ENCODE measurements around the gene MS4A4A. TPM values are rescaled to one million over a fixed set of nuclear protein-coding genes. Genes with fewer than 3 reads are reported as not detected.
A peak's percentile ranks its signal among the peaks of the same experiment; 100 is the strongest.

The MS4A4A gene
- total and polyA plus RNA-seq, 9 of the 15 experiments (the other 6 are each of a cell fraction or from before 2014, with no cell fraction given), result 0.77 to 41.4 (median 10.1) TPM

GRCh38 chr11:60252213-60253108, 28.0 kb upstream of the MS4A4A start:
- FAIRE-seq, result no peak

GRCh38 chr11:60257956-60258722, 22.3 kb upstream of the MS4A4A start:
- H4K20me1 ChIP-seq (replicated peaks; ENCODE audit: control insufficient read depth, insufficient read depth, low read length), result no peaks in the 10 kb centered on the region
- no peaks in the 10 kb centered on the region for H3K36me3 ChIP-seq (ENCODE audit: control insufficient read depth, insufficient read depth, low read length)
- no peaks in the 10 kb centered on the region for H3K79me2 ChIP-seq (ENCODE audit: control insufficient read depth, insufficient read depth, low read length)
- no peaks in the 10 kb centered on the region for H3K9me3 ChIP-seq (replicated peaks; ENCODE audit: control insufficient read depth, insufficient read depth, low read depth, low read length)
- WGBS (ENCODE audit: insufficient coverage, low coverage, missing lambda C conversion rate), result 29% methylated on average over 4 of the region's 4 CpGs
- H3K9me1 ChIP-seq (ENCODE audit: control insufficient read depth, insufficient read depth, low read length), result no peaks in the 10 kb centered on the region
- BruUV-seq (replicated peaks), result no TSS peak
- H3K4me3 ChIP-seq, result no peak overlapping the region
- H3K9ac ChIP-seq (ENCODE audit: insufficient read depth in 1 of 2, low read depth in 2 of 2, low read length in 2 of 2), result no peak overlapping the region
- CTCF ChIA-PET (ENCODE audit: low intra/inter-chr PET ratio), result no interaction called here
- ATAC-seq (no peak), FAIRE-seq (no peak), DNase-seq (ENCODE audit: extremely low read depth in 1 of 4, low spot score in 3 of 4) (no peak)
- intact Hi-C loops (cut with micrococcal nuclease) (no loop called here), in situ Hi-C loops (cut with MboI) (loop anchor here (10.0 kb wide), 1 partner anchor 433 kb away; no protein-coding TSS in a partner anchor)
- no peaks in the 10 kb centered on the region; a peak in 1 of 5 replicates for H3K27me3 ChIP-seq (ENCODE audit: control insufficient read depth in 2 of 2, insufficient read depth in 2 of 2, low read length in 2 of 2)
- no peaks in the 10 kb centered on the region for H3K4me1 ChIP-seq (replicated peaks in 1 of 2; ENCODE audit: control insufficient read depth in 2 of 2, insufficient read depth in 2 of 2, low read length in 2 of 2)
- POLR2A ChIA-PET, result no interaction called here
- H3K4me2 ChIP-seq (ENCODE audit: insufficient read depth, low read length), result no peak overlapping the region
- H2AFZ ChIP-seq (ENCODE audit: low read depth, low read length), result no peak overlapping the region
- no peak overlapping the region for H3K27ac ChIP-seq (ENCODE audit: extremely low read depth, low read depth, low read length)
- TF ChIP-seq KLF16 (IDR thresholded peaks at IDR 0.05) (no peak), ZNF384 (IDR thresholded peaks at IDR 0.05; ENCODE audit: low read depth, low read length) (no peak), BMI1 (IDR thresholded peaks at IDR 0.05; ENCODE audit: low read length) (no peak), DMBX1 (CRISPR knock-in tag; IDR thresholded peaks at IDR 0.05; ENCODE audit: borderline replicate concordance) (no peak), BCLAF1 (IDR thresholded peaks at IDR 0.05; ENCODE audit: borderline replicate concordance in 1 of 2, control insufficient read depth in 1 of 2, low read depth in 2 of 2, low read length in 1 of 2) (no peak), ZNF584 (CRISPR knock-in tag; IDR thresholded peaks at IDR 0.05; ENCODE audit: low read depth) (no peak), ZNF717 (CRISPR knock-in tag; IDR thresholded peaks at IDR 0.05) (no peak), HMGN3 (IDR thresholded peaks at IDR 0.05; ENCODE audit: borderline replicate concordance, extremely low read depth, insufficient read length, low read depth, low read length) (no peak)

More at GRCh38 chr11:60252213-60253108, 28.0 kb upstream of the MS4A4A start:
- Histone ChIP-seq H3K27ac (ENCODE audit: extremely low read depth, low read depth, low read length) (no peak overlapping the region), H3K27me3 (ENCODE audit: control insufficient read depth in 2 of 2, insufficient read depth in 2 of 2, low read length in 2 of 2) (no peaks in the 10 kb centered on the region; a peak in 1 of 5 replicates), H3K36me3 (ENCODE audit: control insufficient read depth, insufficient read depth, low read length) (no peaks in the 10 kb centered on the region), H3K4me2 (ENCODE audit: insufficient read depth, low read length) (no peak overlapping the region), H3K9me1 (ENCODE audit: control insufficient read depth, insufficient read depth, low read length) (no peaks in the 10 kb centered on the region), H2AFZ (ENCODE audit: low read depth, low read length) (no peak overlapping the region), H4K20me1 (replicated peaks; ENCODE audit: control insufficient read depth, insufficient read depth, low read length) (no peaks in the 10 kb centered on the region), H3K79me2 (ENCODE audit: control insufficient read depth, insufficient read depth, low read length) (no peaks in the 10 kb centered on the region), H3K4me1 (replicated peaks in 1 of 2; ENCODE audit: control insufficient read depth in 2 of 2, insufficient read depth in 2 of 2, low read length in 2 of 2) (no peaks in the 10 kb centered on the region), H3K9ac (ENCODE audit: insufficient read depth in 1 of 2, low read depth in 2 of 2, low read length in 2 of 2) (no peak overlapping the region), H3K9me3 (replicated peaks; ENCODE audit: control insufficient read depth, insufficient read depth, low read depth, low read length) (no peaks in the 10 kb centered on the region), H3K4me3 (no peak overlapping the region)
- TF ChIP-seq ZNF316 (IDR thresholded peaks at IDR 0.05), result peak; percentile 29; the same call in 1 of the 2 replicates
- no peak for TF ChIP-seq MYC (IDR thresholded peaks at IDR 0.05; ENCODE audit: low read depth, low read length)
- TF ChIP-seq MYC (CRISPR knock-in tag; IDR thresholded peaks at IDR 0.05; ENCODE audit: borderline replicate concordance, low read depth), result no peak
- CTCF ChIA-PET (ENCODE audit: low intra/inter-chr PET ratio), result interaction anchor here (1.2 to 1.7 kb wide), 3 partner anchors 83 to 431 kb away, joined by 5 to 14 read pairs (median 6); no protein-coding TSS in a partner anchor
- 36% methylated on average over 2 of the region's 2 CpGs for WGBS (ENCODE audit: insufficient coverage, low coverage, missing lambda C conversion rate)
- BruUV-seq (replicated peaks), result no TSS peak
- intact Hi-C loops (cut with micrococcal nuclease) (loop anchor here (5.0 kb wide), 2 partner anchors 120 to 330 kb away; no protein-coding TSS in a partner anchor), in situ Hi-C loops (cut with MboI) (loop anchor here (10.0 kb wide), 1 partner anchor 428 kb away; no protein-coding TSS in a partner anchor)
- ATAC-seq, result no peak
- no peak for DNase-seq (ENCODE audit: extremely low read depth in 1 of 4, low spot score in 3 of 4)
- POLR2A ChIA-PET, result no interaction called here
